ENCODE results near the gene PEX19. TPM values are rescaled to one million over a fixed set of nuclear protein-coding genes. Genes with fewer than 3 reads are reported as not detected.

The PEX19 gene
- polyA plus RNA-seq, 1 donor: 87.4 TPM

DNA sequence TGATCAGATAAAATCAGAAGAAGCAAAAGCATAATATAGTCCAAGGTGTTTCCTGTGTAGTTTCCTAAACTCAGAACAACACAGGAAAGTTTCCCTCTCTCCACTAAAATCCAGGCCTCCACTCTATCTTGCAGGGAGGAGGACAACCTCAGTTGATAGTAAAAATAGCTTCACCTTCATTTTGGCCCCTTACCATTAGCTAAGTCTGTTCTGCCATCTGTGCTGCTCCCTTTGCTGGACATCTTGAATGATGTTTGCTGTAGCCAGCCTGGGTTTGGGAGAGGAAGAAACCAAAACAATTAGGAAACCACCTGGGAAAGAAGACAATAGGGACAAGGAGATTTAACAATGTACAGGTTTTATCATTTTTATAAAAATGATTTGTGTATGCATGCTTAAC is 41.2 kb downstream of the PEX19 start:
- no peak for DNase-seq

DNA sequence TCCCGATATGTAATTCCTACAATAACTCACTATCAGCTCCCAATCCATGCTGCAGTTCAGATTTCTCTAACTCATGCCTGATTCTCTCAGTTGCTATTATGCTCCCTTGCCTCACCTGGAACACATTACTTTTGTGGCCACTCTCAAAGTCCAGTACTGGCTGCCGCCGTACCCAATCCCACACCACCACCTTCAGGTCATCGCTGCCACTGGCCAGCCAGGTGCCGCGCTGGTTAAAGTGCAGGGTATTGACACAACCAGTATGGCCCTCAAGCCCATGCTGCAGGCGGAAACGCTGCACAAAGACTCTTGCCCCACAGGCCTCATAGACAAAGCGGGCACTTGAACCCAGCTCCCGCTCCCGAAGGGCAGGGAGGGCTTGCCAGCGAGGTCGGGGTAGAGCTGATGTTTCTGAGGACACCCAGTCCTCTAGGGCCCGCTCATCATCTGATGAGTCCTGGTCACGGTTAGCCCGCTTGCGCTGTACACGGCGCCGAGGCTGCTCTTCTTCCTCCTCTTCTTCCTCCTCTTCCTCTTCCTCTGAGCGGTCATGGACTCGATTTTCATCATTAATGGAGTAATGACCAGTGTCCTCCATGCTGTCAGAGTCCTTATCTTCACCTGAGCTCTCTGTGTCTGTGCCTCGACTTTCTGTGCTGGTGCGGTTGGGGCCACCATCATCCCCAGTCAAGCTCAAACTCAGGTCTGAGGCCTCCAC is 45.2 kb downstream of the PEX19 start:
- no peak for DNase-seq

GRCh38 chr1:160238408-160238807 is 46.5 kb downstream of the PEX19 start:
- no peak for DNase-seq

GRCh38 chr1:160237558-160237957 is 47.4 kb downstream of the PEX19 start:
- DNase-seq: no peak

DNA sequence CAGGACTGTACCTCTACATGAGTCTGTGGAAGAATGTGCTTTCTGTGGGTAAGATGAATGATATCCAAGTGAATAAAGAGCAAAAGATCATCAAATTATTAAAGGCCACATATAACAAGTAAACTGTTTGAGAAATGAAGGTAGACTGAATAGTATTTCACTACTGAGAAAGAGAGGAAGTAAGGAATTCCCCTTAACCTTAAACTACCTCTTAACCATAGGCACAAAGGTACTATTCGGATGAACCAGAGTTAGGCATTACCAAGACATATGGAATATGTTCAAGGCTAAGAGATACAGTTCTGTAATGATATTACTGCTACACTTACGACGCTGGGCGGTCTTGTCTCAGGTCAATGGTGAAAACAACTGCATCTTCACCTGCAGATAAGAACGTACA is 48.1 kb downstream of the PEX19 start:
- DNase-seq: no peak

- DNase-seq: no peak
Observed at GRCh38 chr1:160232911-160233310, 52.0 kb downstream of the PEX19 start.

GRCh38 chr1:160228431-160228830 is 56.5 kb downstream of the PEX19 start:
- no peak for DNase-seq

DNA sequence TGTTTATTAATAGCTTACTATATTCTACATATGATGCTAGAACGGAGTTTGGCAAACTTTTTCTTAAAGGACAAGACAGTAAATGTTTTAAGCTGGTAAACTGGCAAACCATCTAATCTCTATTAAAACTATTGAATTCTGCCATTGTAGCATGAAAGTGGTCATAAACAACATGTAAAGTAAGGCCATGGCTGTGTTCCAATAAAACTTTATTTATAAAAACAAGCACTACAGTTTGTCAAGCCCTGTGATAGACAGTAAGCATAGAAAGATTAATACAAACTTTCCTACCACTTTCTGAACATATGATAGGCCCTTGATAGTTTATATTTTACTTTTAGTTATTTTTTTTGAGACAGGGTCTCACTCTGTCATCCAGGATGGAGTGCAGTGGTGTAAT is 57.4 kb downstream of the PEX19 start:
- no peak for DNase-seq

- no peak for DNase-seq
Observed at GRCh38 chr1:160227034-160227433, 57.9 kb downstream of the PEX19 start.

Other genes with a start within 250 kb of the PEX19 start
- gene KCNJ10, start 215.0 kb downstream of the PEX19 start, polyA plus RNA-seq (ENCODE audit: insufficient read length): 22.2 TPM
- gene KCNJ9, start 203.6 kb downstream of the PEX19 start, polyA plus RNA-seq (ENCODE audit: insufficient read length): 0.12 TPM
- 23.2 TPM for gene IGSF8, start 186.5 kb downstream of the PEX19 start, polyA plus RNA-seq (ENCODE audit: insufficient read length)
- 5.8 TPM for gene ATP1A2, start 169.4 kb downstream of the PEX19 start, polyA plus RNA-seq (ENCODE audit: insufficient read length)
- 0.15 TPM for gene ATP1A4, start 133.5 kb downstream of the PEX19 start, polyA plus RNA-seq (ENCODE audit: insufficient read length)
- 0.43 TPM for gene CASQ1, start 94.6 kb downstream of the PEX19 start, polyA plus RNA-seq (ENCODE audit: insufficient read length)
- 98.5 TPM for gene PEA15, start 79.7 kb downstream of the PEX19 start, polyA plus RNA-seq (ENCODE audit: insufficient read length)
- gene DCAF8, start 22.6 kb downstream of the PEX19 start, polyA plus RNA-seq (ENCODE audit: insufficient read length): 285 TPM
- gene COPA, start 58.1 kb upstream of the PEX19 start, polyA plus RNA-seq (ENCODE audit: insufficient read length): 177 TPM
- gene NCSTN, start 58.2 kb upstream of the PEX19 start, polyA plus RNA-seq (ENCODE audit: insufficient read length): 161 TPM
- 0.22 TPM for gene NHLH1, start 81.9 kb upstream of the PEX19 start, polyA plus RNA-seq (ENCODE audit: insufficient read length)
- gene VANGL2, start 115.4 kb upstream of the PEX19 start, polyA plus RNA-seq (ENCODE audit: insufficient read length): 39.3 TPM
- 0.13 TPM for gene SLAMF6, start 238.1 kb upstream of the PEX19 start, polyA plus RNA-seq (ENCODE audit: insufficient read length)